Cardiac fibroblast (primary cell): ENCODE measurements around the gene SUGCT.

ENCODE experiments used
- DNase-seq, 2 donors: peaks; one replicate each; pipeline versions ENCODE4 v3.0.0 to v3.0.0-alpha.2; 2010; ENCODE audit warnings: low read depth in 2 of 2
- H3K4me3 ChIP-seq, 2 donors: replicated peaks in 1 of 2; 1 replicate in 1 of 2; 2 replicates in 1 of 2; pipeline ENCODE4 v1.5.1; 2011; ENCODE audit warnings: low read depth in 2 of 2, low read length in 2 of 2, mild to moderate bottlenecking in 2 of 2, moderate library complexity in 1 of 2
- CTCF ChIP-seq: IDR thresholded peaks from one replicate; pipeline ENCODE4 v1.5.1; 2011; ENCODE audit warnings: low read depth, mild to moderate bottlenecking, low read length, inconsistent platforms

SUGCT gene

GRCh38 chr7:40332516-40332915 is 197.7 kb downstream of the SUGCT start:
- H3K4me3 ChIP-seq, result no peak overlapping the region
- TF ChIP-seq CTCF, result no peak
- DNase-seq, result no peak

DNA sequence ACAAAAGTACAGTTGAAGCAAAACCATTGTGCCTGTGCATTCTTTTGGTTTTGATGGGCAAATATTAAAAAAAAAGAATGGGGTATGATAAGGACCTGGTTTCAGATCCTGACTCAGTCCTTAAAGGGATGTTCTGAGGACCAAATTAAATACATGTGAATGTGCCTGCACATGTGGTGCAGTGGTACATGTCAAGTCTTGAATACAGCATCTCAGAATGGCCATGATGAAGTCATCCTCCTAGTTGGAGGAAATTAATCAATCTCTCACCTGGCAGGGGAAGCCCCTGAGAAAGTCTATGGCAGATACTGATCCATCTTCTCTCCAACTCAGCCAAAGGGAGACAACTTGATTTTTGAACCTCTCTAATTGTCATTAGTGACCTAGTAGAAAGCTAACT is 207.0 kb downstream of the SUGCT start:
- no peak for DNase-seq
- TF ChIP-seq CTCF, result no peak
- no peak overlapping the region for H3K4me3 ChIP-seq

DNA sequence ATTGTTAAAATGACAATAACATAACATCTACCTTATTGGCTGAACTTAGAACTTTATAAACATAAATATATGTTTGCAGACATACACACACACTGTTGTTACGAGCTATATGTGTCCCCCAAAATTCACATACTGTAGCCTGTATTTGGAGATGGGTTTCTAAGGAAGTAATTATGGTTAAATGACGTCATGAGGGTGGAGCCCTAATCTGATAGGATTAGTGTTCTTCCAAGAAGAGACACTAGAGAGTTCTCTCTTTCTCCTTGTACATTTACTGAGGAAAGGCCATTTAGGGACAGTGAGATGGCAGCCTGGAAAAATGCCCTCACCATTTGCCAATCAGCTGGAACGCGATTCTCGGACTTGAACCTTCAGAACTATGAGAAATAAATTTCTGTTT is 211.7 kb downstream of the SUGCT start:
- no peak for DNase-seq
- TF ChIP-seq CTCF, result no peak
- H3K4me3 ChIP-seq, result no peak overlapping the region

- no peak for TF ChIP-seq CTCF
- H3K4me3 ChIP-seq, result no peak overlapping the region
- peak in 1 of 2 donors; percentile 13 for DNase-seq
Measured at GRCh38 chr7:40348126-40348728, 213.4 kb downstream of the SUGCT start.

GRCh38 chr7:40350100-40350499 is 215.3 kb downstream of the SUGCT start:
- no peak overlapping the region for H3K4me3 ChIP-seq
- no peak for DNase-seq
- no peak for TF ChIP-seq CTCF

DNA sequence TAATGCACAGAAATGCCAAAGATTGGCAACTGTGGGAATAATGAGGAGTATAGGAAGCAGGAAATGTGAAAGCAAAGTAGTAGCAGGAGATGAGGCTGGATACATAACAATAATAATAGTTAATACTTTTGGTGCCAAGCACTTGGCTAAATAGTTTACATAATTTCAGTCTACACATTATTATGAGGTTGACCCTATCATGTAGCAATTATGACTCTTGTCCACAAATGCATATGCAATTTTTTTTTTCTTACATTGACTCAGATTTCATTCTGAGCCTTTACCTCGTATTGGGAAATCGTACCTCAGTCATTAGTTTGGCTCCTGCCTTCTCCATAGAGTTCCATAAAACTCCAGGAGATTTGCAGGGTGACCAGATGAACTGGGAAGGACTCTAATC is 219.9 kb downstream of the SUGCT start:
- DNase-seq, result peak in 1 of 2 donors; percentile 15
- TF ChIP-seq CTCF, result no peak

GRCh38 chr7:40356312-40356711 is 221.5 kb downstream of the SUGCT start:
- no peak for TF ChIP-seq CTCF
- H3K4me3 ChIP-seq, result no peak overlapping the region

More for the DNA sequence above, 219.9 kb downstream of the SUGCT start:
- no peak overlapping the region for H3K4me3 ChIP-seq

More at GRCh38 chr7:40356312-40356711, 221.5 kb downstream of the SUGCT start:
- peak in 1 of 2 donors; percentile 34 for DNase-seq
